HG03066 (cell line): ENCODE data around the gene HDDC3.

Experiments
- ATAC-seq: cut with Tn5 transposase; IDR thresholded peaks from one replicate; pipeline ENCODE4 v1.9.1; 2021; ENCODE audit warnings: low read depth; ENCODE audit not compliant: unreplicated experiment

The HDDC3 gene

GRCh38 chr15:90881181-90881977 lies 51.0 kb downstream of the HDDC3 start:
- no peak for ATAC-seq

- no peak for ATAC-seq
Observed at GRCh38 chr15:90880381-90881145, 51.8 kb downstream of the HDDC3 start.
